CD4-positive, alpha-beta T cell treated with Interleukin-4 for 1 hour (primary cell): ENCODE data around the gene SYNPO2.
"Not testable (repeated sequence)": the region's sequence is repeated elsewhere in the genome, so short reads cannot be mapped to it uniquely, and the experiment has no call there.

Experiments used
- DNase-seq, 2 donors: peaks; one replicate each; pipeline ENCODE4 v3.0.0-alpha.2; 2020 to 2022

Gene SYNPO2

GRCh38 chr4:119003001-119003400 lies 114.3 kb downstream of the SYNPO2 start:
- DNase-seq, result peak in 1 of 2 donors; percentile 32

GRCh38 chr4:119005928-119006460 lies 117.3 kb downstream of the SYNPO2 start:
- no peak for DNase-seq

- DNase-seq, result no peak
Measured at GRCh38 chr4:119008761-119009160, 120.1 kb downstream of the SYNPO2 start.

GRCh38 chr4:119010221-119010620 lies 121.6 kb downstream of the SYNPO2 start:
- not testable (repeated sequence) for DNase-seq

- no peak for DNase-seq
Measured at GRCh38 chr4:119010909-119011606, 122.4 kb downstream of the SYNPO2 start.

- DNase-seq, result no peak
Measured at GRCh38 chr4:119011607-119011988, 122.9 kb downstream of the SYNPO2 start.

GRCh38 chr4:119014658-119015057 lies 126.0 kb downstream of the SYNPO2 start:
- no peak for DNase-seq

- no peak for DNase-seq
Measured at GRCh38 chr4:119016636-119017035, 128.0 kb downstream of the SYNPO2 start.

- DNase-seq, result no peak
Measured at GRCh38 chr4:119017636-119018035, 129.0 kb downstream of the SYNPO2 start.

GRCh38 chr4:119020158-119020557 lies 131.5 kb downstream of the SYNPO2 start:
- no peak for DNase-seq

- not testable (repeated sequence) for DNase-seq
Measured at GRCh38 chr4:119022520-119022919, 133.9 kb downstream of the SYNPO2 start.

GRCh38 chr4:119024102-119024501 lies 135.4 kb downstream of the SYNPO2 start:
- DNase-seq, result no peak

GRCh38 chr4:119025420-119025819 lies 136.8 kb downstream of the SYNPO2 start:
- DNase-seq, result peak in 1 of 2 donors; percentile 55

GRCh38 chr4:119025916-119026661 lies 137.4 kb downstream of the SYNPO2 start:
- peak in 1 of 2 donors; percentile 48 for DNase-seq

- no peak for DNase-seq
Measured at GRCh38 chr4:119026662-119027444, 138.2 kb downstream of the SYNPO2 start.

- DNase-seq, result no peak
Measured at GRCh38 chr4:119027811-119028210, 139.2 kb downstream of the SYNPO2 start.

GRCh38 chr4:119028296-119028695 lies 139.6 kb downstream of the SYNPO2 start:
- DNase-seq, result no peak

GRCh38 chr4:119029847-119030535 lies 141.3 kb downstream of the SYNPO2 start:
- no peak for DNase-seq

GRCh38 chr4:119030536-119030890 lies 141.9 kb downstream of the SYNPO2 start:
- DNase-seq, result no peak

- no peak for DNase-seq
Measured at GRCh38 chr4:119031218-119031617, 142.6 kb downstream of the SYNPO2 start.

GRCh38 chr4:119032921-119033685 lies 144.4 kb downstream of the SYNPO2 start:
- DNase-seq, result no peak
